Fibroblast of lung (primary cell): ENCODE measurements around the gene EFHC1. TPM values are rescaled to one million over a fixed set of nuclear protein-coding genes. Genes with fewer than 3 reads are reported as not detected.

Experiments used
- DNase-seq, 2 donors: peaks; one replicate each; pipeline versions ENCODE4 v3.0.0 to v3.0.0-alpha.2; 2010; ENCODE audit warnings: low read depth in 2 of 2
- H2AFZ ChIP-seq: 2 replicates; pipeline ENCODE4 v1.5.1; 2012; ENCODE audit warnings: low read length, control low read depth, inconsistent platforms
- H3K27ac ChIP-seq: 2 replicates; pipeline ENCODE4 v1.5.1; 2011; ENCODE audit warnings: low read length, control low read depth; ENCODE audit not compliant: insufficient read depth
- H3K27me3 ChIP-seq: 2 replicates; pipeline ENCODE4 v1.5.1; 2011; ENCODE audit warnings: mild to moderate bottlenecking, low read length; ENCODE audit not compliant: control insufficient read depth, insufficient read depth
- H3K36me3 ChIP-seq: 2 replicates; pipeline ENCODE4 v1.5.1; 2011; ENCODE audit warnings: low read length; ENCODE audit not compliant: control insufficient read depth, insufficient read depth
- H3K4me1 ChIP-seq: 2 replicates; pipeline ENCODE4 v1.5.1; 2011; ENCODE audit warnings: low read length; ENCODE audit not compliant: control insufficient read depth, insufficient read depth; ENCODE audit errors: extremely low read depth
- H3K4me2 ChIP-seq: 2 replicates; pipeline ENCODE4 v1.5.1; 2011; ENCODE audit warnings: low read length, control low read depth; ENCODE audit not compliant: insufficient read depth; ENCODE audit errors: extremely low read depth
- H3K4me3 ChIP-seq, 4 experiments: fragments of 200-600 bp in 1 of 4; sonication (generic) in 1 of 4; replicated peaks in 1 of 4; 2 replicates each; pipeline ENCODE4 v1.5.1; 2011 to 2016; ENCODE audit warnings: low read length in 4 of 4, low read depth in 3 of 4, mild to moderate bottlenecking in 3 of 4, control low read depth in 2 of 4, inconsistent platforms in 1 of 4, mixed read lengths in 1 of 4; ENCODE audit not compliant: insufficient read depth in 1 of 4; ENCODE audit errors: control extremely low read depth in 1 of 4
- H3K79me2 ChIP-seq: 2 replicates; pipeline ENCODE4 v1.5.1; 2012; ENCODE audit warnings: mild to moderate bottlenecking, low read length, inconsistent platforms; ENCODE audit not compliant: control insufficient read depth, insufficient read depth
- H3K9ac ChIP-seq: 2 replicates; pipeline ENCODE4 v1.5.1; 2011; ENCODE audit warnings: mild to moderate bottlenecking, low read length, control low read depth; ENCODE audit not compliant: insufficient read depth
- H3K9me3 ChIP-seq: 2 replicates; pipeline ENCODE4 v1.5.1; 2012; ENCODE audit warnings: low read depth, low read length; ENCODE audit not compliant: control insufficient read depth, insufficient read depth
- H4K20me1 ChIP-seq: 2 replicates; pipeline ENCODE4 v1.5.1; 2011; ENCODE audit warnings: low read length; ENCODE audit not compliant: control insufficient read depth, insufficient read depth; ENCODE audit errors: extremely low read depth
- EZH2 ChIP-seq: IDR thresholded peaks from 2 replicates; pipeline ENCODE4 v1.5.1; 2012; ENCODE audit warnings: low read length, control low read depth, mild to moderate bottlenecking; ENCODE audit errors: missing control alignments
- polyA plus RNA-seq, 2 donors: library from polyadenylated mRNA; depleted of rRNA in 1 of 2; stranded (reverse) in 1 of 2; unstranded in 1 of 2; fragments of >200 nt; gene quantifications; 2 replicates each; pipeline ENCODE4 v1.2.1, GENCODE V29; 2011 to 2012; ENCODE audit warnings: missing spikeins in 1 of 2
- total RNA-seq: library from RNA; depleted of rRNA; stranded (reverse); fragments of >200 nt; gene quantifications from 2 replicates; pipeline ENCODE4 v1.2.1, GENCODE V29; 2014
- TF ChIP-seq, protein P1 (sequence below), 2 donors: IDR thresholded peaks in 1 of 2; conservative IDR thresholded peaks in 1 of 2; 1 replicate in 1 of 2; 2 replicates in 1 of 2; pipeline ENCODE4 v1.5.1; 2011 to 2012; ENCODE audit warnings: low read length in 2 of 2, control low read depth in 1 of 2, inconsistent platforms in 1 of 2, low read depth in 1 of 2, mild to moderate bottlenecking in 1 of 2

Gene EFHC1
- total and polyA plus RNA-seq, 2 donors (not counting 1 experiment from before 2014, with no cell fraction given): 29.4 to 32.9 TPM

DNA sequence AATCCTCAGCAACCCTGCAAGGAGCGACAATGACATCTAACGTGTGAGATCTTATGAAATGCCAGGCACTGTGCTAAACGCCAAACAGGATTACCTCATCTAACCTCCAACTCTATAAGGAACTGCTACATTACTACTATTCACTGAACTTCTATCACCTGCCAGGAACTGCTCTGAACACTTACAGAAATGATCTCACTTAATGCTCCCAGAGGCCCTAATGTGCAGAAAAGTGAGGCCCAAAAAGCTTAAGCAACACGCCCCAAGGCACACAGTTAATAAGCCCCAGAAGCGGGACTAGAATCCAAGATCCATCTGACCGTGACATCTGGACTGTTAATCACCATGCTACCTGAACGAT is 128.2 kb downstream of the EFHC1 start:
- peaks cover 5% of the 10 kb centered on the region for H3K36me3 ChIP-seq
- no peaks in the 10 kb centered on the region for H3K9me3 ChIP-seq
- no peaks in the 10 kb centered on the region for H4K20me1 ChIP-seq
- peaks cover 76% of the 10 kb centered on the region for H3K4me1 ChIP-seq
- no peak overlapping the region for H3K4me2 ChIP-seq
- H3K27ac ChIP-seq: peak overlapping the region; percentile 82
- H2AFZ ChIP-seq: no peak overlapping the region
- H3K9ac ChIP-seq: no peak overlapping the region
- TF ChIP-seq, protein P1, sequence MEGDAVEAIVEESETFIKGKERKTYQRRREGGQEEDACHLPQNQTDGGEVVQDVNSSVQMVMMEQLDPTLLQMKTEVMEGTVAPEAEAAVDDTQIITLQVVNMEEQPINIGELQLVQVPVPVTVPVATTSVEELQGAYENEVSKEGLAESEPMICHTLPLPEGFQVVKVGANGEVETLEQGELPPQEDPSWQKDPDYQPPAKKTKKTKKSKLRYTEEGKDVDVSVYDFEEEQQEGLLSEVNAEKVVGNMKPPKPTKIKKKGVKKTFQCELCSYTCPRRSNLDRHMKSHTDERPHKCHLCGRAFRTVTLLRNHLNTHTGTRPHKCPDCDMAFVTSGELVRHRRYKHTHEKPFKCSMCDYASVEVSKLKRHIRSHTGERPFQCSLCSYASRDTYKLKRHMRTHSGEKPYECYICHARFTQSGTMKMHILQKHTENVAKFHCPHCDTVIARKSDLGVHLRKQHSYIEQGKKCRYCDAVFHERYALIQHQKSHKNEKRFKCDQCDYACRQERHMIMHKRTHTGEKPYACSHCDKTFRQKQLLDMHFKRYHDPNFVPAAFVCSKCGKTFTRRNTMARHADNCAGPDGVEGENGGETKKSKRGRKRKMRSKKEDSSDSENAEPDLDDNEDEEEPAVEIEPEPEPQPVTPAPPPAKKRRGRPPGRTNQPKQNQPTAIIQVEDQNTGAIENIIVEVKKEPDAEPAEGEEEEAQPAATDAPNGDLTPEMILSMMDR (conservative IDR thresholded peaks at IDR 0.05 in 1 of 2, IDR thresholded peaks at IDR 0.05 in 1 of 2; ENCODE audit: low read depth in 1 of 2, low read length in 2 of 2): no peak
- TF ChIP-seq EZH2: no peak
- DNase-seq: peak in 1 of 2 donors; percentile 40
- no peak overlapping the region for H3K4me3 ChIP-seq
- no peaks in the 10 kb centered on the region for H3K27me3 ChIP-seq
- peaks cover 100% of the 10 kb centered on the region for H3K79me2 ChIP-seq

DNA sequence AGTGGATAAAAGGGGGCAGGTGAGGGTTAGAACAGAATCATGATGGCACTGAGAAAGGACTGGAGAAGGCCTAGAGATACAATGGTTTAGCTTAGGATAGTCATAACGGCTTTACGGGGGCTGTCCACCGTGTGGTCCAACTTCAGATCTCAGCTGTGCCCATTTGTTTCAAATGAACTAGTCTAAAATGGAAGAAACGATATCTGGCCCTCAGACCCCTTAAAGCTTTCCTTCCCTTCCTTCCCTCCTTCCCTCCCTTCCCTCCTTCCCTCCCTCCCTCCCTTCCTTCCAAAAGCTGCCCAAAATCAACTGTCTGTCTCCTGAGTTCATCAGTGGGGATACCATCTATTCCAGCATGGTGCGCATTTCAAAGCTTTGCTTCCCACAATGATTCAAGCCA is 128.9 kb downstream of the EFHC1 start:
- Histone ChIP-seq H3K9ac (no peak overlapping the region), H3K27ac (no peak overlapping the region)

DNA sequence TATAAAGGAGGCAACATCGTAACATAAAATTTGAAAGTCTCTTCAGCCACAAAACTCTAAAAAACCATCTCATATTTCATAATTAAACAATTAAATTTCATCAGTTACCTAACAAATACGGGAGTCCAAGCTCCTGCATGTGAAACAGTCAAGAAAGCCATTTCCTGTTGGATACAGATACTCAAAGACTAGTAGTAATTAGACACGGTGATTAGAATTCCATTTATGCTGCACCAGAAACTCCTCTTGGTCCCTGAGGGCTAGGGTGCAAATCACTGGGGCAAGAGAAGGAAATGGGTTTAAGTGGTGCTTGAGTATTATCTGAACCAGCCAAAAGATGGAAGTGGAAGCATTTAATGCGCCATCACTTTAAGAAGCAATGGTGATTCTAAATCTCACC is 129.3 kb downstream of the EFHC1 start:
- Histone ChIP-seq H3K79me2 (peaks cover 100% of the 10 kb centered on the region), H3K4me2 (no peak overlapping the region), H4K20me1 (no peaks in the 10 kb centered on the region), H3K9ac (no peak overlapping the region), H3K9me3 (no peaks in the 10 kb centered on the region), H3K4me3 (no peak overlapping the region), H3K27me3 (no peaks in the 10 kb centered on the region), H2AFZ (no peak overlapping the region), H3K27ac (no peak overlapping the region), H3K36me3 (peaks cover 5% of the 10 kb centered on the region), H3K4me1 (peaks cover 75% of the 10 kb centered on the region)
- DNase-seq: no peak
- TF ChIP-seq EZH2: no peak
- TF ChIP-seq, protein P1 (conservative IDR thresholded peaks at IDR 0.05 in 1 of 2, IDR thresholded peaks at IDR 0.05 in 1 of 2; ENCODE audit: low read depth in 1 of 2, low read length in 2 of 2): no peak

More for the DNA sequence above, 128.9 kb downstream of the EFHC1 start:
- no peak for TF ChIP-seq EZH2
- TF ChIP-seq, protein P1 (conservative IDR thresholded peaks at IDR 0.05 in 1 of 2, IDR thresholded peaks at IDR 0.05 in 1 of 2; ENCODE audit: low read depth in 1 of 2, low read length in 2 of 2): no peak
- H3K4me3 ChIP-seq: no peak overlapping the region
- peaks cover 5% of the 10 kb centered on the region for H3K36me3 ChIP-seq
- H3K9me3 ChIP-seq: no peaks in the 10 kb centered on the region
- no peak overlapping the region for H2AFZ ChIP-seq
- no peaks in the 10 kb centered on the region for H3K27me3 ChIP-seq
- H3K79me2 ChIP-seq: peaks cover 100% of the 10 kb centered on the region
- H3K4me1 ChIP-seq: peaks cover 77% of the 10 kb centered on the region
- H4K20me1 ChIP-seq: no peaks in the 10 kb centered on the region
- DNase-seq: no peak
- H3K4me2 ChIP-seq: no peak overlapping the region
